GM10847 (cell line): ENCODE results near the gene TEX26.

Experiments
- POLR2A ChIP-seq: IDR thresholded peaks from 2 replicates; pipeline ENCODE4 v1.6.1; 2011; ENCODE audit not compliant: insufficient read length; ENCODE audit errors: extremely low read depth

Gene TEX26

GRCh38 chr13:31011193-31011860 lies 78.9 kb downstream of the TEX26 start:
- TF ChIP-seq POLR2A, result no peak

- TF ChIP-seq POLR2A, result no peak
Measured at GRCh38 chr13:31011901-31012654, 79.6 kb downstream of the TEX26 start.

GRCh38 chr13:31012655-31013024 lies 80.2 kb downstream of the TEX26 start:
- no peak for TF ChIP-seq POLR2A

DNA sequence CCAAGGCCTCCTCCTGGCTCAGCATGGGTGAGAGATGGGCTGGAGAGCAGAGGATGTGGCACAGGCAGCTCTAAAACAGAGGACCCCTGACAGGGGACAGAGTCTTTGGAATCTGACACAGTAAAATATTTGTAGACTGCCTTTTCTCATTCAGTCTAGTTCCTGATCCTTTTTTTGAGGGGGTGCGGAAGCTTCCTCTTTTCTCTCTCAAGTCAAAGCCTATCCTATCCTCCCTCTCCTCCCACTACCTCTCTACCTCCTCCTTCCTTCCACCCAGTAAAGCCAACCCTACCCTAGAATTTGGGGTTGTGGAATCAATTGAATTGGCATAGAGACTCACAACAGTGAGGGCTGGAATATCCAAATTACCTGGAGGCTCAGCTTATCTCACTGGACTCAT lies 82.0 kb downstream of the TEX26 start:
- TF ChIP-seq POLR2A, result no peak

- no peak for TF ChIP-seq POLR2A
Measured at GRCh38 chr13:31015199-31015598, 82.7 kb downstream of the TEX26 start.

DNA sequence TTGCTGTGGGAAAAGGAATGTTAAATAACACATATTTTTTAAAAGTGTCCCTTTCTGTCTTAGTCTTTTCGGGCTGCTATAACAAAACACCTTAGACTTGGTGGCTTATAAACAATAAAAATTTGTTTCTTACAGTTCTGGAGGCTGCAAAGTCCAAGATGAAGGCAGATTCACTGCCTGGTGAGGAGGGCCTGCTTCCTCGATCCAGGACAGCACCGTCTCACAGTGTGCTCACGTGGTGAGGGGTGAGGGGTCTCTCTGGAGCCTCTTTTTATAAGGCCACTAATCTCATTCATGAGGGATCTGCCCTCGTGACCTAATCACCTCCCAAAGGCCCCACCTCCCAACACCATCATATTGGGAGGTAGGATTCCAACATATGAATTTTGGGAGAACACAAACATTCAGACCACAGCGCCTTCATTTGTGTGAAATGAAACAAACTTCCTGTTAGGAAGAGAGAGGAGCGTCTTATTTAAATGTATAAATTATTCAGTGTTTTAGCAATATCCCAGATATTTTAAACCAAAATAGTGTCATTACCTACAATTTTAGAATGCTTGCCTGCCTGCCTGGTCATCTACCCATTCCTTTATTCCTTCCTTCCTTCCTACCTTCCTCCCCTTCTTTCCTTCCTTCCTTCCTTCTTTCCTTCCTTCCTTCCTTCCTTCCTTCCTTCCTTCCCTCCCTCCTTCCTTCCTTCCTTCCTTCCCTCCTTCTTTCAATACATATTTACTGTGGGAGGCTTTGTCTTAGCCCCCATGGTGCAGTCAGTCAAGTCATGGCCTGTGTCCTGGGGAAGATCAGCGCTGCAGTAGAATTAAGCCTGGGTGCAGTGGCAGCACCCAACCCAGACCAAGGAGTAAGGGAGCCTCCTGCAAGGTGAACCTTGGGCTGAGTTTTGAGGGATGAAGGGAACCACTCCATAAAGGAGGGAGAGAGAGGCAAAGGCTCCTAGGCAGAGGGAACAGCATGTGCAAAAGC lies 84.2 kb downstream of the TEX26 start:
- no peak for TF ChIP-seq POLR2A

DNA sequence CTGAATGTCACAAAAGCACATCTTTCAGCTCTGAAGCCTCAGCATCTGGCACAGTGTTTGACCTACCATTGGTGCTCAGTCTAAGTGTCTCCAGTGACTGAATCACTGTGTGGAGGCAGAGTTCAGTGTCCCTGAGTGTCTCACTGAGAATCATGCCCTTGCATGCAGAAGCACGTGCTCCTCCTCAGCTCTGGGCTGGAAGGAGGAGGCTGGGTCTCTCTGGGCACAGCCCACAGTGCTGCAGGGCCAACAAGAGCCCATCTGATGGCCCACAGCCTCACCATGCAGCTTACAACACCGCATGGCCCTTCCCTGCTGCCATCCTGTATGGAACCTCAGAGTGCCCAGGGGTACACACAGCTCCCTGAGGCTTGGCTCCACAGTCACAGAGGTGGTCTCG lies 86.1 kb downstream of the TEX26 start:
- TF ChIP-seq POLR2A, result no peak

DNA sequence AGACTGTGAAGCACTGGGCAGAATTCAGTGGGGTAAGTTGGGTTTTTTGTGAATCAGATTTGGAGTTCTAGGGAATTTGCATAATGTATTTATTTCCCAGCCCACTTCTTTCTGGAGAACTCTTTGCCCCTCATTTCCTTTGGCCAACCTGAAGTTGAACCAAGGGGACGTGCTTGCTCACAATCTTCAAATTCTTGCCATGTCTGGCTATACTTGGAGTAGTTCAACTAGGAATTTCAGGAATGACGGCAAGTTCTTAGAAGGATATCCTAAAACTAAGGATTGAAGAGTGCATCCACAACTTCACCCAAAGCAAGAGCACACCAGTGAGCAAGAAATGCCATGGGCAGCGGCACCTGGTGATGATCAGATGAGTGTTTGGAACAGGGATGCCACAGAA lies 88.5 kb downstream of the TEX26 start:
- TF ChIP-seq POLR2A, result no peak

- no peak for TF ChIP-seq POLR2A
Measured at GRCh38 chr13:31022288-31022895, 89.9 kb downstream of the TEX26 start.

GRCh38 chr13:31022928-31023530 lies 90.6 kb downstream of the TEX26 start:
- no peak for TF ChIP-seq POLR2A
